Trophoblast cell (in vitro differentiated cells and primary cell): Measurements from ENCODE around the gene EIF3F.

ENCODE experiments used
- DNase-seq, 2 donors: peaks; one replicate each; pipeline ENCODE4 v3.0.0-alpha.2; 2016
- H2AFZ ChIP-seq: 2 replicates; pipeline ENCODE4 v1.6.1; 2013; ENCODE audit warnings: low read length, moderate library complexity, mild to moderate bottlenecking; ENCODE audit not compliant: insufficient read depth, poor library complexity
- H2AK5ac ChIP-seq: 2 replicates; pipeline ENCODE4 v1.6.1; 2013; ENCODE audit warnings: mild to moderate bottlenecking, low read length
- H2BK120ac ChIP-seq: 2 replicates; pipeline ENCODE4 v1.6.1; 2013; ENCODE audit warnings: low read length, mild to moderate bottlenecking, moderate library complexity; ENCODE audit not compliant: insufficient read depth, poor library complexity
- H2BK12ac ChIP-seq: 2 replicates; pipeline ENCODE4 v1.6.1; 2013; ENCODE audit warnings: mild to moderate bottlenecking, low read length, moderate library complexity
- H2BK5ac ChIP-seq: 2 replicates; pipeline ENCODE4 v1.6.1; 2013; ENCODE audit warnings: low read length, low read depth, moderate library complexity, mild to moderate bottlenecking; ENCODE audit not compliant: poor library complexity
- H3K14ac ChIP-seq: 2 replicates; pipeline ENCODE4 v1.6.1; 2013; ENCODE audit warnings: mild to moderate bottlenecking, low read length
- H3K18ac ChIP-seq: 2 replicates; pipeline ENCODE4 v1.6.1; 2013; ENCODE audit warnings: mild to moderate bottlenecking, low read length
- H3K23ac ChIP-seq: 2 replicates; pipeline ENCODE4 v1.6.1; 2013; ENCODE audit warnings: low read length
- H3K27ac ChIP-seq: 2 replicates; pipeline ENCODE4 v1.5.1; 2013; ENCODE audit warnings: low read depth, mild to moderate bottlenecking, inconsistent platforms, low read length, moderate library complexity
- H3K27me3 ChIP-seq: 2 replicates; pipeline ENCODE4 v1.6.1; 2013; ENCODE audit warnings: inconsistent platforms, mild to moderate bottlenecking, low read length, moderate library complexity; ENCODE audit not compliant: insufficient read depth
- H3K36me3 ChIP-seq, 2 experiments: 1 replicate in 1 of 2; 2 replicates in 1 of 2; pipeline ENCODE4 v1.6.1; 2013; ENCODE audit warnings: low read length in 2 of 2, mild to moderate bottlenecking in 2 of 2, moderate library complexity in 1 of 2; ENCODE audit not compliant: insufficient read depth in 2 of 2, control insufficient read depth in 1 of 2
- H3K4ac ChIP-seq: 2 replicates; pipeline ENCODE4 v1.6.1; 2013; ENCODE audit warnings: low read depth, mild to moderate bottlenecking, low read length, moderate library complexity
- H3K4me1 ChIP-seq, 2 experiments: 1 replicate in 1 of 2; 2 replicates in 1 of 2; pipeline ENCODE4 v1.6.1; 2013; ENCODE audit warnings: low read length in 2 of 2, mild to moderate bottlenecking in 2 of 2, moderate library complexity in 1 of 2; ENCODE audit not compliant: insufficient read depth in 2 of 2, control insufficient read depth in 1 of 2
- H3K4me2 ChIP-seq: 2 replicates; pipeline ENCODE4 v1.6.1; 2013; ENCODE audit warnings: inconsistent platforms, mild to moderate bottlenecking, low read length, moderate library complexity
- H3K4me3 ChIP-seq: 2 replicates; pipeline ENCODE4 v1.5.1; 2013; ENCODE audit warnings: mild to moderate bottlenecking, low read depth, low read length, inconsistent platforms
- H3K79me1 ChIP-seq: one replicate; pipeline ENCODE4 v1.6.1; 2013; ENCODE audit warnings: low read length
- H3K79me2 ChIP-seq: 2 replicates; pipeline ENCODE4 v1.6.1; 2013; ENCODE audit warnings: low read length, mild to moderate bottlenecking; ENCODE audit not compliant: control insufficient read depth, insufficient read depth, poor library complexity
- H3K9ac ChIP-seq: 2 replicates; pipeline ENCODE4 v1.6.1; 2013; ENCODE audit warnings: mild to moderate bottlenecking, low read length
- H3K9me3 ChIP-seq: 2 replicates; pipeline ENCODE4 v1.6.1; 2013; ENCODE audit warnings: low read depth, mild to moderate bottlenecking, control low read depth, inconsistent platforms, low read length; ENCODE audit not compliant: insufficient read depth
- H4K12ac ChIP-seq: 2 replicates; pipeline ENCODE4 v1.6.1; 2013; ENCODE audit warnings: low read depth, mild to moderate bottlenecking, low read length, moderate library complexity
- H4K8ac ChIP-seq: 2 replicates; pipeline ENCODE4 v1.6.1; 2013; ENCODE audit warnings: low read depth, mild to moderate bottlenecking, low read length, moderate library complexity
- H4K91ac ChIP-seq: one replicate; pipeline ENCODE4 v1.6.1; 2013; ENCODE audit warnings: low read depth, mild to moderate bottlenecking, low read length, moderate library complexity
- WGBS: extraction: QIAGEN DNeasy Blood & Tissue Kit; methylation state at CpG from one replicate; pipeline ENCODE4 v1.1.7; 2013; ENCODE audit warnings: missing lambda C conversion rate; ENCODE audit not compliant: insufficient read length, insufficient coverage; ENCODE audit errors: extremely low coverage; 5-methylcytosine and 5-hydroxymethylcytosine counted together

EIF3F gene

GRCh38 chr11:8011981-8012444 is 24.9 kb downstream of the EIF3F start:
- Histone ChIP-seq H2BK120ac (no peak overlapping the region), H2AFZ (no peak overlapping the region), H3K4me3 (no peak overlapping the region), H2BK5ac (no peak overlapping the region), H3K36me3 (no peaks in the 10 kb centered on the region), H3K27me3 (peaks cover 2% of the 10 kb centered on the region), H3K4ac (no peak overlapping the region), H2BK12ac (no peak overlapping the region), H3K14ac (no peak overlapping the region), H2AK5ac (no peak overlapping the region), H3K4me2 (no peak overlapping the region), H3K18ac (no peak overlapping the region), H4K8ac (no peak overlapping the region), H3K9me3 (no peaks in the 10 kb centered on the region), H4K12ac (no peak overlapping the region), H3K4me1 (no peaks in the 10 kb centered on the region), H4K91ac (no peak overlapping the region), H3K79me1 (no peaks in the 10 kb centered on the region), H3K9ac (no peak overlapping the region), H3K27ac (no peak overlapping the region), H3K23ac (no peak overlapping the region), H3K79me2 (no peaks in the 10 kb centered on the region)
- DNase-seq = no peak
- WGBS = no CpG with 5 or more reads among the region's 4 CpGs

GRCh38 chr11:8013833-8014232 is 26.7 kb downstream of the EIF3F start:
- H4K12ac ChIP-seq = no peak overlapping the region
- no CpG with 5 or more reads among the region's 5 CpGs for WGBS
- H3K79me2 ChIP-seq = no peaks in the 10 kb centered on the region

GRCh38 chr11:8015753-8016239 is 28.7 kb downstream of the EIF3F start:
- no peak overlapping the region for H2AFZ ChIP-seq
- no peak overlapping the region for H3K23ac ChIP-seq
- H3K79me1 ChIP-seq = no peaks in the 10 kb centered on the region
- H3K9me3 ChIP-seq = no peaks in the 10 kb centered on the region
- no peak overlapping the region for H2BK120ac ChIP-seq
- H3K4me1 ChIP-seq = peaks cover 5 to 11% of the 10 kb centered on the region in 2 experiments
- H3K18ac ChIP-seq = no peak overlapping the region
- no peaks in the 10 kb centered on the region for H3K36me3 ChIP-seq
- no peak overlapping the region for H2BK5ac ChIP-seq
- H3K4ac ChIP-seq = no peak overlapping the region
- peaks cover 29% of the 10 kb centered on the region for H3K27me3 ChIP-seq
- no peak overlapping the region for H3K4me2 ChIP-seq
- DNase-seq = peak; percentile 10 to 68
- H2AK5ac ChIP-seq = no peak overlapping the region
- no peak overlapping the region for H4K91ac ChIP-seq
- no peak overlapping the region for H3K27ac ChIP-seq
- H4K8ac ChIP-seq = no peak overlapping the region
- no peak overlapping the region for H3K14ac ChIP-seq
- no peak overlapping the region for H3K9ac ChIP-seq
- WGBS = no CpG with 5 or more reads among the region's 4 CpGs
- H3K4me3 ChIP-seq = no peak overlapping the region
- H2BK12ac ChIP-seq = no peak overlapping the region
- no peak overlapping the region for H4K12ac ChIP-seq
- no peaks in the 10 kb centered on the region for H3K79me2 ChIP-seq

More at GRCh38 chr11:8013833-8014232, 26.7 kb downstream of the EIF3F start:
- no peak for DNase-seq
- Histone ChIP-seq H3K23ac (no peak overlapping the region), H3K4me2 (no peak overlapping the region), H3K27me3 (peaks cover 12% of the 10 kb centered on the region), H2BK5ac (no peak overlapping the region), H3K79me1 (no peaks in the 10 kb centered on the region), H2AFZ (no peak overlapping the region), H3K9me3 (no peaks in the 10 kb centered on the region), H3K4me1 (peaks cover 0 to 3% of the 10 kb centered on the region in 2 experiments), H3K18ac (no peak overlapping the region), H4K8ac (no peak overlapping the region), H3K14ac (no peak overlapping the region), H3K27ac (no peak overlapping the region), H3K4ac (no peak overlapping the region), H3K9ac (no peak overlapping the region), H4K91ac (no peak overlapping the region), H2BK120ac (no peak overlapping the region), H2BK12ac (no peak overlapping the region), H3K4me3 (no peak overlapping the region), H2AK5ac (no peak overlapping the region), H3K36me3 (no peaks in the 10 kb centered on the region)

GRCh38 chr11:8016440-8016839 is 29.3 kb downstream of the EIF3F start:
- no peak overlapping the region for H3K4me3 ChIP-seq
- no peak overlapping the region for H2BK120ac ChIP-seq
- H3K4ac ChIP-seq = no peak overlapping the region
- H3K4me1 ChIP-seq = peaks cover 5 to 11% of the 10 kb centered on the region in 2 experiments
- H3K36me3 ChIP-seq = no peaks in the 10 kb centered on the region
- no peaks in the 10 kb centered on the region for H3K9me3 ChIP-seq
- no peak overlapping the region for H3K14ac ChIP-seq
- no peak overlapping the region for H4K12ac ChIP-seq
- no peaks in the 10 kb centered on the region for H3K79me2 ChIP-seq
- WGBS = no CpG with 5 or more reads among the region's 4 CpGs
- H3K23ac ChIP-seq = no peak overlapping the region
- H3K27me3 ChIP-seq = peaks cover 31% of the 10 kb centered on the region
- H3K79me1 ChIP-seq = no peaks in the 10 kb centered on the region
- peak in 1 of 2 donors; percentile 36 for DNase-seq
- no peak overlapping the region for H4K91ac ChIP-seq
- no peak overlapping the region for H3K4me2 ChIP-seq
- no peak overlapping the region for H2AFZ ChIP-seq
- no peak overlapping the region for H2BK5ac ChIP-seq
- no peak overlapping the region for H3K9ac ChIP-seq
- H3K18ac ChIP-seq = no peak overlapping the region
- no peak overlapping the region for H2BK12ac ChIP-seq
- H4K8ac ChIP-seq = no peak overlapping the region
- no peak overlapping the region for H2AK5ac ChIP-seq
- H3K27ac ChIP-seq = no peak overlapping the region
